Suprapubic skin (tissue), 4 donors: ENCODE data around the gene ALKBH8.

Experiments used
- CTCF ChIP-seq, 2 donors: fragments of 200-600 bp in 1 of 2; fragments of 450-650 bp in 1 of 2; sonication (generic) in 1 of 2; IDR thresholded peaks; one replicate each; pipeline ENCODE4 v1.5.1; 2016 to 2019; ENCODE audit warnings: antibody characterized with exemption in 2 of 2, mild to moderate bottlenecking in 1 of 2, moderate library complexity in 1 of 2
- EP300 ChIP-seq: sonication (generic); formaldehyde crosslinking; IDR thresholded peaks from one replicate; pipeline ENCODE4 v1.6.1; 2017; ENCODE audit warnings: antibody characterized with exemption
- POLR2A ChIP-seq, 2 donors: fragments of 450-650 bp; IDR thresholded peaks; one replicate each; pipeline ENCODE4 v1.6.1; 2017; ENCODE audit warnings: antibody characterized with exemption in 2 of 2, mild to moderate bottlenecking in 2 of 2, moderate library complexity in 2 of 2
- POLR2AphosphoS5 ChIP-seq, 3 donors: sonication (generic); formaldehyde crosslinking; IDR thresholded peaks; one replicate each; pipeline ENCODE4 v1.6.1; 2017; ENCODE audit warnings: antibody characterized with exemption in 3 of 3

GRCh38 chr11:107581147-107581546, 15.6 kb upstream of the ALKBH8 start:
- TF ChIP-seq CTCF (IDR thresholded peaks at IDR 0.05) (no peak), POLR2A (IDR thresholded peaks at IDR 0.05) (no peak), POLR2AphosphoS5 (IDR thresholded peaks at IDR 0.05) (no peak), EP300 (no peak)
